Muscle of leg (tissue), 11 donors: ENCODE measurements around the gene MYL6. TPM values are rescaled to one million over a fixed set of nuclear protein-coding genes. Genes with fewer than 3 reads are reported as not detected.
A peak's percentile ranks its signal among the peaks of the same experiment; 100 is the strongest.
"Not testable (repeated sequence)": the region's sequence is repeated elsewhere in the genome, so short reads cannot be mapped to it uniquely, and the experiment has no call there.

ENCODE experiments used
- DNase-seq: peaks from one replicate; pipeline ENCODE4 v3.0.0; 2013
- H3K27ac ChIP-seq: one replicate; pipeline ENCODE4 v1.5.1; 2013; ENCODE audit warnings: mild to moderate bottlenecking, low read length, control low read depth
- H3K27me3 ChIP-seq: one replicate; pipeline ENCODE4 v1.6.1; 2013; ENCODE audit warnings: low read length; ENCODE audit not compliant: control insufficient read depth, insufficient read depth
- H3K36me3 ChIP-seq: one replicate; pipeline ENCODE4 v1.6.1; 2013; ENCODE audit warnings: low read length; ENCODE audit not compliant: control insufficient read depth, insufficient read depth
- H3K4me1 ChIP-seq: one replicate; pipeline ENCODE4 v1.6.1; 2013; ENCODE audit warnings: low read length; ENCODE audit not compliant: control insufficient read depth, insufficient read depth
- H3K4me3 ChIP-seq: one replicate; pipeline ENCODE4 v1.5.1; 2013; ENCODE audit warnings: low read length, control low read depth
- H3K9me3 ChIP-seq: replicated peaks from 2 replicates; pipeline ENCODE4 v1.6.1; 2013; ENCODE audit warnings: low read depth, low read length; ENCODE audit not compliant: control insufficient read depth
- WGBS: methylation state at CpG from one replicate; pipeline ENCODE4 v1.1.5; 2013; ENCODE audit warnings: missing lambda C conversion rate; ENCODE audit not compliant: insufficient coverage; 5-methylcytosine and 5-hydroxymethylcytosine counted together
- polyA plus RNA-seq, 8 donors: library from polyadenylated mRNA; unstranded; fragments of 120-200 nt; gene quantifications; one replicate each; pipeline versions ENCODE4 v1.2.1 to v1.2.3, GENCODE V29; 2013; ENCODE audit warnings: inconsistent platforms in 1 of 8, low replicate concordance in 1 of 8; ENCODE audit not compliant: insufficient read length in 8 of 8, insufficient read depth in 1 of 8
- total RNA-seq: library from RNA; stranded (reverse); fragments of 120-200 nt; gene quantifications from one replicate; pipeline ENCODE4 v1.2.4, GENCODE V29; 2013

MYL6 gene
- total and polyA plus RNA-seq, 9 donors, result 1,431 to 2,233 (median 1,650) TPM

DNA sequence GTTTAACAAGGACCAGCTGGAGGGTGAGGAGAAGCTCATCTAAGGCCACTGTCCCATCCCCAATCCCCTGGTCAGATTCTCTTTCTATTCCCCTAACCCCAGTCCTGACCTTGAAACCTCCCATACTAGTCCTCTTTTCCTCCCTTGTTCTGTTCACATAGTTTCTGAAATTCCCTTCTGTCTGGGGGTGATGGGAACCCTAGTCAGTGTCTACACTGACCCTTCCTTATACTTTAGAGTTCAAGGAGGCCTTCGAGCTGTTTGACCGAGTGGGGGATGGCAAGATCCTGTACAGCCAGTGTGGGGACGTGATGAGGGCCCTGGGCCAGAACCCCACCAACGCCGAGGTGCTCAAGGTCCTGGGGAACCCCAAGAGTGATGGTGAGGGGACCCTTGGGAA lies 3.3 kb upstream of the MYL6 start:
- Histone ChIP-seq H3K4me3 (peak overlapping the region; percentile 6), H3K36me3 (peaks cover 24% of the 10 kb centered on the region), H3K27ac (peak overlapping the region; percentile 89), H3K4me1 (peaks cover 56% of the 10 kb centered on the region), H3K27me3 (no peaks in the 10 kb centered on the region), H3K9me3 (no peaks in the 10 kb centered on the region)
- WGBS, result 84% methylated on average over 5 of the region's 5 CpGs
- DNase-seq, result no peak

DNA sequence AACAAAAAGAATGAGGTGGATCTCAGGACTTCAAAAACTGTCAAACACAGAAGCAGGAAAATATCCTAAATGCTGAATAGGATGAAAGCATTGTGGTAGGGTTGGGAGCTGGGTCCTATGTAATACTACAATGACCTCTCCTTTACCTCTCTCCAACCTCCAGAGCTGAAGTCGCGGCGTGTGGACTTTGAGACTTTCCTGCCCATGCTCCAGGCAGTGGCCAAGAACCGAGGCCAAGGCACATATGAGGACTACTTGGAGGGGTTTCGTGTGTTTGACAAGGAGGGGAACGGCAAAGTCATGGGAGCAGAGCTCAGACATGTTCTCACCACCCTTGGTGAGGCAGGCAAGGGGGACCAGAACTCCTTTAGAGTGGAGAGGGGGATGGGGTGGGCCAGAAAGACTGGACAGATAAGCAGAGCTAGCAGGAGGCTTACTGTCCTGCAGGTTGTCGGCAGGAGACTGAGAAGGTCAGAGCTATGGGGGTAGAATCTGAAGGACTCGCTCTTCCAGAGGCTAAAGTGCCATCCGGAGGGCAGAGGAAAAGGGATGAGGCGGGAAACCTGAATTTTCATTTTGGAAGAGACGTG lies 2.8 kb upstream of the MYL6 start:
- peak overlapping the region; percentile 89 for H3K27ac ChIP-seq
- no peak for DNase-seq
- peak overlapping the region; percentile 3 for H3K4me3 ChIP-seq
- no peaks in the 10 kb centered on the region for H3K27me3 ChIP-seq
- peaks cover 61% of the 10 kb centered on the region for H3K4me1 ChIP-seq
- WGBS, result 86% methylated on average over 6 of the region's 11 CpGs
- peaks cover 25% of the 10 kb centered on the region for H3K36me3 ChIP-seq
- no peaks in the 10 kb centered on the region for H3K9me3 ChIP-seq

DNA sequence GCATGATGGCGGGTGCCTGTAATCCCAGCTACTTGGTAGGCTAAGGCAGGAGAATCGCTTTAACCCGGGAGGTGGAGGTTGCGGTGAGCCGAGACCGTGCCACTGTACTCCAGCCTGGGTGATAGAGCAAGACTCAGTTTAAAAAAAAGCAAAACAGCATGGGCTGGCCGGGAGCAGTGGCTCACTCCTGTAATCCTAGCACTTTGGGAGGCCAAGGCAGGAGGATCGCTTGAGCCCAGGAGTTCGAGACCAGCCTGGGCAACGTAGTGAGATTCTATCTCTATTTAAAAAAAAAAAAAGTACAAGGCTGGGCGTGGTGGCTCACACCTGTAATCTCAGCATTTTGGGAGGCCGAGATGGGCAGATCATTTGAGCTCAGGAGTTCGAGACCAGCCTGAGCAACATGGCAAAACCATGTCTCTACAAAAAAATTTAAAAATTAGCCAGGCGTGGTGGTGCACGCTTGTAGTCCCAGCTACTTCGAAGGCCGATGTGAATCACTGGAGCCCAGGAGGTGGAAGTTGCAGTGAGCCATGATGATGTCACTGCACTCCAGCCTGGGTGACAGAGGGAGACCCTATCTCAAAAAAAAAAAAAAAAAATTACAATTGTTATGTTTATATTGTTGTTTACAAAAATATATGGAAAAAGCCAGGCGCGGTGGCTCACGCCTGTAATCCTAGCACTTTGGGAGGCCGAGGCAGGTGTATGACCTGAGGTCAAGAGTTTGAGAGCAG lies 1.5 kb upstream of the MYL6 start:
- WGBS, result 92% methylated on average over 13 of the region's 21 CpGs
- H3K27me3 ChIP-seq, DNase-seq, H3K9me3 ChIP-seq: not testable (repeated sequence)
- peaks cover 38% of the 10 kb centered on the region for H3K36me3 ChIP-seq
- H3K27ac ChIP-seq, result peak overlapping the region; percentile 99
- peak overlapping the region; percentile 48 for H3K4me3 ChIP-seq
- H3K4me1 ChIP-seq, result peaks cover 69% of the 10 kb centered on the region

DNA sequence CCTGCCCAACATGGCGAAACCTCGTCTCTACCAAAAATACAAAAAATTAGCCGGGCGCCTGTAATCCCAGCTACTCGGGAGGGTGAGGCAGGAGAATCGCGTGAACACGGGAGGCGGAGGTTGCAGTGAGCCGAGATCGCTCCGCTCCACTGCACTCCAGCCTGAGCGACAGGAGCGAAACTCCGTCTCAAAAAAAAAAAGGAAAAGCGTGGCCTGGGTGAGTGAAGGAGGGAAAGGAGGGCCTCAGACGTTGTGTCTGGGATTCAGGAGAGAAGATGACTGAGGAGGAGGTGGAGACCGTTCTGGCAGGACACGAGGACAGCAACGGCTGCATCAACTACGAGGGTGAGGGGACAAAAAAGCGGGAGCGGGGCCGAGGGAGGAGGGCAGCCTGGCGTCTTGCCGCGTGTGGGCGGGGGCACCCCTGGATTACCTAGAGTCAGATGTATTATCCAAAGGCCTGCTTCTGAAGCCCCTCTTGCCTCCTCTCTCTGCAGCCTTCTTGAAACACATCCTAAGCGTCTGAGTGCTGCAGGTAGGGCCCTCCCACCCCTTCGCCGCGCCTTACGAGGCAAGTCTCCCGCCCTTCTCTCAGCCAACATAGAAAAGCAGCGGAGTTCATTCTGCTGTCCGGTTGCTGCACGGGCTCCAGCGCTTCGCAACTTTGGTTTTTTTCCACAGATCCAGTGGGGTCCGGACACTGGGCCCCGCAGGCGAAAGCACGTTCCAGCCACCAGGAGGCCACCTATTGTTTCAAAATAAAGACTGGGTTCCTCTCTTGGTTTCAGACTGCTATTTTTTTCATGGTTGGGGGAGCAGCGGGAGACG lies 744 bp upstream of the MYL6 start:
- under 1% methylated on average over 33 of the region's 45 CpGs for WGBS
- H3K4me1 ChIP-seq, result peaks cover 69% of the 10 kb centered on the region
- H3K27me3 ChIP-seq, result no peaks in the 10 kb centered on the region

DNA sequence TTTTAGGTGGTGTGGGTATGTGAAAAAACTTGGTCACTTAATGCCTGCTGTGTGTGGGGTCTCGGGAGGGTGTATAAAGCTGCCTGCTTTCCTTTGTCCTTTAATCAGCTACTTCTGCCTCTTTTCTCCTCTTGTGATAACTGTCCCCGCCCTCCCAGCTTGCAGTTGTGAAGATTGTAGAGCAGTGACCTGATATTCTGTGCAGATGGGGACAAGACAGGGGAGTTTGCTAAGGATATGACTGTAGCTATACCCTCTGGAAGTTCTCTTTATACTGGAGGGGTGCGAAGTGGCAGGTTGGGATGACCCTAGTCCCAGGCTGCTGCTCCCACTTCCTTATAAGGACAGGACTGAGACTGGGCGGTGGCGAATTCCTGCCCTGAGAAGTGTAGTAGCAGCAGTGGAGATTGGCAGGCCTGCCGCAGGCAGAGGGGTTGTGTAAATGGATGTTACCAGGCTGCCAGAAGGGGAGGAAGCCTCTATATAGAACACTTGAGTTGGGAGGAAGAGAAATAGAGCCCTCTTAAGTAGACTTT lies 835 bp downstream of the MYL6 start:
- Histone ChIP-seq H3K4me3 (peak overlapping the region; percentile 67), H3K36me3 (peaks cover 62% of the 10 kb centered on the region), H3K27me3 (no peaks in the 10 kb centered on the region), H3K27ac (peak overlapping the region; percentile 99), H3K4me1 (peaks cover 55% of the 10 kb centered on the region), H3K9me3 (no peaks in the 10 kb centered on the region)
- DNase-seq, result peak; percentile 85
- 0% methylated on average over 4 of the region's 6 CpGs for WGBS

More for the DNA sequence above, 744 bp upstream of the MYL6 start:
- Histone ChIP-seq H3K9me3 (no peaks in the 10 kb centered on the region), H3K27ac (peak overlapping the region; percentile 99), H3K36me3 (peaks cover 46% of the 10 kb centered on the region), H3K4me3 (peak overlapping the region; percentile 48)
- peak; percentile 97 for DNase-seq

DNA sequence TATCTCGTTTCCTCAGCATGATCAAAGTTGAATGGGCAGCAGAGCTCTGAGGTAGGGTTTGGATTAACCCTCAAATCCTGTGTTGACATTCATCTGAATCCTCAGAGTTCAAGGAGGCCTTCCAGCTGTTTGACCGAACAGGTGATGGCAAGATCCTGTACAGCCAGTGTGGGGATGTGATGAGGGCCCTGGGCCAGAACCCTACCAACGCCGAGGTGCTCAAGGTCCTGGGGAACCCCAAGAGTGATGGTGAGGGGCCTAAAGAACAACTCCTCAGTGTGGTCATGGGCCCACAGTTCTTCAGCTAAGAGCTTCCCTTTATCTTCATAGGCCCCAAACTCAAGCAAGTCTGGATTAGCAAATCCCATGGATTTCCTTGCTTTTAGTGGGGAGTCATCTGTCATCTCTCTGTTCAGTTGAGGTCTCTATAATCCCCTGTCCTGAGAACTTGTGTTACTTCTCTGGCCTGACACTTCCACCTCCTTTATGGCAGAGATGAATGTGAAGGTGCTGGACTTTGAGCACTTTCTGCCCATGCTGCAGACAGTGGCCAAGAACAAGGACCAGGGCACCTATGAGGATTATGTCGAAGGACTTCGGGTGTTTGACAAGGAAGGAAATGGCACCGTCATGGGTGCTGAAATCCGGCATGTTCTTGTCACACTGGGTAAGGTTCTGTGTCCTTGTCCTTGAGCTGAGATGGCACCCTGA lies 1.5 kb downstream of the MYL6 start:
- Histone ChIP-seq H3K36me3 (peaks cover 68% of the 10 kb centered on the region), H3K4me1 (peaks cover 48% of the 10 kb centered on the region)
- DNase-seq, result no peak

DNA sequence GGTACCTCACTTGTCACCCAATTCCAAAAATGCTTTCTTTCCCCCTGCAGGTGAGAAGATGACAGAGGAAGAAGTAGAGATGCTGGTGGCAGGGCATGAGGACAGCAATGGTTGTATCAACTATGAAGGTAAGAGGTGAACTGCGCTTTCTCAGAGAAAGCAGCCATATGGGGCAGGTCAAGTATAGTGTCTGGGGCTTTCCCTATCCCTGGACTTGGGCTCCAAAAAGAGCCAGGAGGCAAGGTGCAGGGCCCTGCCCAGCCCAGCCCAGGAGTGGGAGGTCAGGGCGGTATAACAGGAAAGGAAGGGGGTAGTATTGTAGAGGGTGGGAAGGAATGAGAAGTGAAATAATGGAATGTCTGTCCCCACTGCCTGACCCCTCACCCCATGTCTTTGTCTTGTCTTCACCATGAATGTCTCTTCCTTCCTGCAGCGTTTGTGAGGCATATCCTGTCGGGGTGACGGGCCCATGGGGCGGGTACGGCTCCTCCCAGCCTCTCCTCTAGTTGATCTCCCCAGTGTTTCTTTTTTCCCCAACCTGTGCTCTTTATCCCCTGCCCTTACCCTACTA lies 2.1 kb downstream of the MYL6 start:
- Histone ChIP-seq H3K27me3 (no peaks in the 10 kb centered on the region), H3K4me1 (peaks cover 47% of the 10 kb centered on the region), H3K9me3 (no peaks in the 10 kb centered on the region), H3K27ac (peak overlapping the region; percentile 99), H3K4me3 (peak overlapping the region; percentile 67), H3K36me3 (peaks cover 70% of the 10 kb centered on the region)
- WGBS, result 63% methylated on average over 7 of the region's 7 CpGs
- no peak for DNase-seq

More for the DNA sequence above, 1.5 kb downstream of the MYL6 start:
- Histone ChIP-seq H3K9me3 (no peaks in the 10 kb centered on the region), H3K4me3 (peak overlapping the region; percentile 67), H3K27me3 (no peaks in the 10 kb centered on the region), H3K27ac (peak overlapping the region; percentile 99)
- WGBS, result 47% methylated on average over 6 of the region's 8 CpGs

GRCh38 chr12:56160894-56161689 lies 2.9 kb downstream of the MYL6 start:
- H3K36me3 ChIP-seq, result peaks cover 67% of the 10 kb centered on the region
- no peaks in the 10 kb centered on the region for H3K27me3 ChIP-seq
- WGBS, result 82% methylated on average over 3 of the region's 11 CpGs
- H3K27ac ChIP-seq, result peak overlapping the region; percentile 99
- H3K9me3 ChIP-seq, result no peaks in the 10 kb centered on the region
- peaks cover 43% of the 10 kb centered on the region for H3K4me1 ChIP-seq
- peak overlapping the region; percentile 67 for H3K4me3 ChIP-seq
- DNase-seq, result no peak
